Activated naive CD8-positive, alpha-beta T cell treated with anti-CD3 and anti-CD28 coated beads, Interleukin-2, amount 10 ng/mL, durations not matched to agents 7 days and 5 days (primary cell): Measurements from ENCODE around the gene PLXNA3. TPM values are rescaled to one million over a fixed set of nuclear protein-coding genes. Genes with fewer than 3 reads are reported as not detected.
A peak's percentile ranks its signal among the peaks of the same experiment; 100 is the strongest.

Experiments used
- ATAC-seq: fragments of 150-1000 bp; cut with Tn5 transposase; one replicate; pipeline ENCODE4 v1.10.0; 2021; ENCODE audit warnings: low read depth, moderate library complexity
- POLR2A ChIA-PET: fragments of 350-600 bp; sonication (Branson Sonifier 250); formaldehyde crosslinking; loops from one replicate; lab custom pipeline; 2021; ENCODE audit warnings: antibody characterized with exemption; lab: Charles Lee
- DNase-seq: peaks from one replicate; pipeline ENCODE4 v3.0.0; 2021
- H3K27ac Mint-ChIP-seq: one replicate; pipeline ENCODE4 v1.8.0; 2022; ENCODE audit warnings: mild to moderate bottlenecking, mixed read lengths
- H3K27me3 Mint-ChIP-seq: one replicate; pipeline ENCODE4 v1.8.0; 2022; ENCODE audit warnings: mild to moderate bottlenecking, moderate library complexity, mixed read lengths
- H3K36me3 Mint-ChIP-seq: one replicate; pipeline ENCODE4 v1.8.0; 2021; ENCODE audit warnings: mild to moderate bottlenecking, mixed read lengths
- H3K4me1 Mint-ChIP-seq: one replicate; pipeline ENCODE4 v1.8.0; 2021; ENCODE audit warnings: mixed read lengths
- H3K4me3 Mint-ChIP-seq: one replicate; pipeline ENCODE4 v1.8.0; 2022; ENCODE audit warnings: mild to moderate bottlenecking, moderate library complexity, mixed read lengths
- H3K9me3 Mint-ChIP-seq: one replicate; pipeline ENCODE4 v1.8.0; 2021; ENCODE audit warnings: mixed read lengths
- total RNA-seq, 2 experiments: library from RNA; stranded (reverse); gene quantifications; one replicate each; pipeline ENCODE4 v1.2.3, GENCODE V29; 2021

PLXNA3 gene
- total RNA-seq = 10 to 100 TPM; 62.5 to 64.1 TPM

GRCh38 chrX:154458116-154458953, at the start of gene PLXNA3:
TSS of gene PLXNA3 (plus strand) at chrX:154458281. CDS start at chrX:154460184, 1,903 bp downstream.
- Mint-ChIP-seq H3K27me3 (no peaks in the 10 kb centered on the region), H3K9me3 (no peaks in the 10 kb centered on the region), H3K4me3 (peak within 1 kb of the TSS; percentile 98), H3K4me1 (peaks cover 8% of the 10 kb centered on the region), H3K36me3 (peaks cover 3% of the 10 kb centered on the region), H3K27ac (peak within 1 kb of the TSS; percentile 98)
- DNase-seq = peak; percentile 83
- POLR2A ChIA-PET = interaction anchor here (0.8 to 2.9 kb wide), 8 partner anchors 13 to 69 kb away, joined by 3 to 18 read pairs (median 4); partner anchors contain the start of genes ATP6AP1, RPL10, SLC10A3 and TAFAZZIN
- peak; percentile 71 for ATAC-seq

- H3K27me3 Mint-ChIP-seq = no peaks in the 10 kb centered on the region
- peak; percentile 2 for ATAC-seq
- H3K36me3 Mint-ChIP-seq = peaks cover 3% of the 10 kb centered on the region
- POLR2A ChIA-PET = interaction anchor here (0.9 to 5.4 kb wide), 4 partner anchors 9 to 133 kb away, joined by 3 to 72 read pairs (median 3); partner anchors contain the start of genes RPL10 and SLC10A3
- no peaks in the 10 kb centered on the region for H3K9me3 Mint-ChIP-seq
- peak overlapping the region; percentile 81 for H3K27ac Mint-ChIP-seq
- H3K4me1 Mint-ChIP-seq = peaks cover 9% of the 10 kb centered on the region
- peak overlapping the region; percentile 84 for H3K4me3 Mint-ChIP-seq
- DNase-seq = no peak
Measured at GRCh38 chrX:154408659-154409221, 49.3 kb upstream of the PLXNA3 start.

GRCh38 chrX:154409222-154409871, 48.7 kb upstream of the PLXNA3 start, which contains the start of gene DNASE1L1:
TSS of gene DNASE1L1 (minus strand) at chrX:154409254. CDS start at chrX:154405568, 3,686 bp downstream.
- peak; percentile 17 for ATAC-seq
- peak; percentile 53 for DNase-seq

GRCh38 chrX:154411981-154412340, 46.1 kb upstream of the PLXNA3 start:
- POLR2A ChIA-PET = interaction anchor here (0.6 to 5.4 kb wide), 19 partner anchors 9 to 426 kb away, joined by 3 to 72 read pairs (median 4); partner anchors contain the start of genes PLXNA3, RPL10, SLC10A3 and UBL4A

More at GRCh38 chrX:154409222-154409871, 48.7 kb upstream of the PLXNA3 start, which contains the start of gene DNASE1L1:
- Mint-ChIP-seq H3K4me1 (peaks cover 9% of the 10 kb centered on the region), H3K9me3 (no peaks in the 10 kb centered on the region), H3K27ac (peak within 1 kb of the TSS; percentile 81), H3K27me3 (no peaks in the 10 kb centered on the region), H3K4me3 (peak within 1 kb of the TSS; percentile 84), H3K36me3 (peaks cover 3% of the 10 kb centered on the region)
- POLR2A ChIA-PET = interaction anchor here (0.9 to 5.4 kb wide), 4 partner anchors 10 to 133 kb away, joined by 3 to 72 read pairs (median 3); partner anchors contain the start of genes RPL10 and SLC10A3

GRCh38 chrX:154412468-154412867, 45.6 kb upstream of the PLXNA3 start:
- Mint-ChIP-seq H3K36me3 (peaks cover 5% of the 10 kb centered on the region), H3K4me3 (peak overlapping the region; percentile 79), H3K27ac (peak overlapping the region; percentile 94), H3K27me3 (no peaks in the 10 kb centered on the region), H3K9me3 (no peaks in the 10 kb centered on the region), H3K4me1 (peaks cover 9% of the 10 kb centered on the region)
- peak; percentile 61 for ATAC-seq
- POLR2A ChIA-PET = interaction anchor here (0.6 to 5.4 kb wide), 19 partner anchors 9 to 427 kb away, joined by 3 to 72 read pairs (median 3); partner anchors contain the start of genes PLXNA3, RPL10, SLC10A3 and UBL4A
- DNase-seq = no peak

More at GRCh38 chrX:154411981-154412340, 46.1 kb upstream of the PLXNA3 start:
- peaks cover 5% of the 10 kb centered on the region for H3K36me3 Mint-ChIP-seq
- H3K9me3 Mint-ChIP-seq = no peaks in the 10 kb centered on the region
- peak overlapping the region; percentile 79 for H3K4me3 Mint-ChIP-seq
- ATAC-seq (peak; percentile 67), DNase-seq (peak; percentile 65)
- H3K27ac Mint-ChIP-seq = peak overlapping the region; percentile 94
- peaks cover 9% of the 10 kb centered on the region for H3K4me1 Mint-ChIP-seq
- no peaks in the 10 kb centered on the region for H3K27me3 Mint-ChIP-seq

- Mint-ChIP-seq H3K9me3 (no peaks in the 10 kb centered on the region), H3K4me3 (no peak overlapping the region), H3K4me1 (peaks cover 9% of the 10 kb centered on the region), H3K36me3 (peaks cover 5% of the 10 kb centered on the region), H3K27ac (peak overlapping the region; percentile 94), H3K27me3 (no peaks in the 10 kb centered on the region)
- POLR2A ChIA-PET = interaction anchor here (0.8 to 5.4 kb wide), 9 partner anchors 8 to 114 kb away, joined by 3 to 72 read pairs (median 5); partner anchors contain the start of genes RPL10, SLC10A3 and UBL4A
- ATAC-seq = no peak
- DNase-seq = no peak
Measured at GRCh38 chrX:154413142-154413541, 44.9 kb upstream of the PLXNA3 start.

- Mint-ChIP-seq H3K27me3 (no peaks in the 10 kb centered on the region), H3K4me1 (peaks cover 3% of the 10 kb centered on the region), H3K36me3 (peaks cover 5% of the 10 kb centered on the region), H3K9me3 (no peaks in the 10 kb centered on the region), H3K4me3 (no peak overlapping the region), H3K27ac (no peak overlapping the region)
- POLR2A ChIA-PET = interaction anchor here (1.8 kb wide), 1 partner anchor 12 kb away, joined by 4 read pairs; no protein-coding TSS in a partner anchor
- ATAC-seq = no peak
- no peak for DNase-seq
Measured at GRCh38 chrX:154417157-154417556, 40.9 kb upstream of the PLXNA3 start.

- Mint-ChIP-seq H3K9me3 (no peaks in the 10 kb centered on the region), H3K27ac (no peak overlapping the region), H3K27me3 (no peaks in the 10 kb centered on the region), H3K4me3 (no peak overlapping the region), H3K4me1 (peaks cover 2% of the 10 kb centered on the region), H3K36me3 (peaks cover 2% of the 10 kb centered on the region)
- POLR2A ChIA-PET = no interaction called here
- ATAC-seq (no peak), DNase-seq (no peak)
Measured at GRCh38 chrX:154419189-154419588, 38.9 kb upstream of the PLXNA3 start.

GRCh38 chrX:154419688-154420401, 38.2 kb upstream of the PLXNA3 start:
- POLR2A ChIA-PET = interaction anchor here (0.5 kb wide), 1 partner anchor 326 kb away, joined by 3 read pairs; no protein-coding TSS in a partner anchor
- Mint-ChIP-seq H3K36me3 (peaks cover 2% of the 10 kb centered on the region), H3K9me3 (no peaks in the 10 kb centered on the region), H3K4me1 (peaks cover 5% of the 10 kb centered on the region), H3K27me3 (no peaks in the 10 kb centered on the region), H3K4me3 (no peak overlapping the region), H3K27ac (no peak overlapping the region)
- ATAC-seq (no peak), DNase-seq (no peak)

- peaks cover 5% of the 10 kb centered on the region for H3K4me1 Mint-ChIP-seq
- no peak overlapping the region for H3K4me3 Mint-ChIP-seq
- H3K36me3 Mint-ChIP-seq = peaks cover under 1% of the 10 kb centered on the region
- POLR2A ChIA-PET = interaction anchor here (0.5 to 1.3 kb wide), 3 partner anchors 8 to 327 kb away, joined by 3 to 5 read pairs (median 3); no protein-coding TSS in a partner anchor
- H3K27ac Mint-ChIP-seq = no peak overlapping the region
- no peaks in the 10 kb centered on the region for H3K9me3 Mint-ChIP-seq
- ATAC-seq = no peak
- no peaks in the 10 kb centered on the region for H3K27me3 Mint-ChIP-seq
- no peak for DNase-seq
Measured at GRCh38 chrX:154420402-154420756, 37.7 kb upstream of the PLXNA3 start.

GRCh38 chrX:154426916-154427770, 30.9 kb upstream of the PLXNA3 start:
- Mint-ChIP-seq H3K9me3 (no peaks in the 10 kb centered on the region), H3K36me3 (peaks cover 6% of the 10 kb centered on the region), H3K4me3 (no peak overlapping the region), H3K27me3 (no peaks in the 10 kb centered on the region), H3K4me1 (peaks cover 25% of the 10 kb centered on the region), H3K27ac (no peak overlapping the region)
- no peak for ATAC-seq
- DNase-seq = no peak
- POLR2A ChIA-PET = interaction anchor here (0.5 to 1.2 kb wide), 2 partner anchors 15 to 49 kb away, joined by 3 to 5 read pairs; no protein-coding TSS in a partner anchor
